Endothelial cell of hepatic sinusoid (primary cell): Measurements from ENCODE around the gene RNF169.
"Not testable (repeated sequence)": the region's sequence is repeated elsewhere in the genome, so short reads cannot be mapped to it uniquely, and the experiment has no call there.

Source experiments
- in situ Hi-C: cut with HindIII; loops from 2 replicates; pipeline ENCODE4 v1.10.0; 2017; ENCODE audit warnings: low sequenced_read_pairs

RNF169 gene

DNA sequence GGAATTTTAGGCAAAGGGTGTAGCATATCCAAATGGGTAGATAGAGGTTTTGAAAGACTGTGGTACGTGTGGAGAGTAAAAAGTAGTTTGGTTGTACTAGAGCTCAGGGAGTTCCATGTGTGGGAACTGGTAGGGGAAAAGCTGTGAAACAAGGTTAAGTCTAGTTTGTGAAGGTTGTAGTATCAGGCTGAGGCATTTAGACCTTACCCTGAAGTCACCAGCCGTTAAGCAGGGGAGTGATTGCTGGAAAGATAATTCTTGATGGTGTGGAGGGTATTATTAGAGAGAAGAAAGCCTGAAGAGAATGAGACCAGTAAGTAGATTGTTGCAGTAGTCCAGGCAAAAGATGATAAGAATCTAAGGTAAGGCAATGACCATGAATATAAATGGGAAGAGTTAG lies 68.0 kb downstream of the RNF169 start:
- in situ Hi-C loops, result no loop called here

DNA sequence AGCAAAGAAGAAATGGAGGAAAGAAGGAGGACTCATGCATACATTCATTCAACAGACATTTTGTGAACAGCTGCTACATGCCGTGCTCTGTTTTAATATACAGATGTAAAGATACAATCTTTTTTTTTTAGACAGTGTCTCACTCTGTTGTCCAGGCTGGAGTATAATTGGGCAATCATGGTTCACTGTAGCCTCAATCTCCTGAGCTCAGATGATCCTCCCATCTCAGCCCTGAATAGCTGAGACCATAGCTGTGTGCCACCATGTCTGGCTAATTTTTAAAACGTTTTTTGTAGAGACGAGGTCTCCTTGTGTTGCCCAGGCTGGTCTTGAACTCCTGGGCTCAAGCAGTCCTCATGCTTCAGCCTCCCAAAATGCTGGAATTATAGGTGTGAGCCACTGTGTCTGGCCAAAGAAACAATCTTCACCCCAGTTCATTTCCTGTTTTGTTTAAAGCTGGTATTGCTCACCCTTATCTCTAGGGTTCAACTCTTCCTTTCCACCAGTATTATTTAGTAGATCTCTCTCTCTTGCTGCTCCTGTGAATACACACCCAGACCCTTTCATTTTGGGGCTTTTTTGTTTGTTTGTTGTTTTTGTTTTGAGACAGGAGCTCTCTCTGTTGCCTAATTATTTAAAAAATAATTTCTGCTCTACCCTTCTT lies 69.8 kb downstream of the RNF169 start:
- in situ Hi-C loops, result no loop called here

DNA sequence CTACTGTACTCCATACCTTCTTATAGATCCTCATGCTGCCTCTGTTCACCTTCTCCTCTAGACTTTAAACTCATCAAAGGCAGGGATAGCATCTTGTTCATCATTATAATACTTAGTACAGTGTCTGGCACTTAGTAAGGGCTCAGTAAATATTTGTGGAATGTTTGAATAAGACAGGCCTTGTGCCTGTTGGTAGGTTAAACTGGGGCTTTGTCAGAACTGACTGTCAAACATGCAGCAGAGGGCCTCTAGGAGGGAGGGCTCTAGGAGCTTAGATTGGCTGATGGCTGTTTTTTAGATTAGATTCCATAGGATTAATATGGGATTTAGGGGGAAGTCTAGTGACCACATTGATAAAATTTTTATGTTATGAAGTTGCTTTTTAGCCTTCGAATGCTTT lies 70.8 kb downstream of the RNF169 start:
- in situ Hi-C loops, result no loop called here

DNA sequence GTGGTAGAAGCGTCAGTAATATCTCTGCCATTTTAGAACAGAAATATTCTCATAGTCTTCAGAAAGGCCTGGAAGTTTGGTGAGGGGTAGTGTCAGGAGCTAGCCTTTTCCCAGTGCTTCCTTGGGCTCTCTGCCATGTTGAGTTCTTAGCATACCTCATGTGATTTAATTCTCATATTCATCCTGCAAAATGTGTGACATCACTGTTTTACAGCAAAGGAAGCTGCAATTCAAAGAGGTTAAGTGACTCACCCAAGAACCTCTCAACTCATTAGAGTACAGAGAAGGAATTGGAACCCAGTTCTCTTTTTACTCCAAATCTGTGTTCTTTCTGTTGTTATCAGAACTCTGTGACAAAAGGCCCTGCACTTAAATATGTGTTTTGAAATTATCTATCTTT lies 72.1 kb downstream of the RNF169 start:
- in situ Hi-C loops, result no loop called here

DNA sequence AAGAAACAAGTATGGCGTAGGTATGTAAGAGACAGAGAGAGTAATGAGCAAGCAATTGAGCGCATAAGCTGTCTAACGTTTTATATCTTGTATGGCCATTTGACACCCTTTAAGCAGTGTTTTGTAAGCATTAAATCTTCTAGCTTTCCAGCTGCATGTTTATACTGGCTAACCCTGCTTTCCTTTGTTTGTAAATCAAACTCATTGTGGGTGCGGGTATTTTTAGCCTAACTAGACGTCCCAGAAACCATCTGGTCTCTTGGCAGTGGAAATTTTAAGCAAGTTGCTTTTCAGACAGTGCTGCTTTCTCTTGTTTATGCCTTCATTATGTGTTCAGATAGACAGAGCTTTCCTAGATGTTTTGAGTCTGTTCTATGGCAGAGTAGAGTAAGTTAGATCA lies 73.5 kb downstream of the RNF169 start:
- in situ Hi-C loops, result no loop called here

DNA sequence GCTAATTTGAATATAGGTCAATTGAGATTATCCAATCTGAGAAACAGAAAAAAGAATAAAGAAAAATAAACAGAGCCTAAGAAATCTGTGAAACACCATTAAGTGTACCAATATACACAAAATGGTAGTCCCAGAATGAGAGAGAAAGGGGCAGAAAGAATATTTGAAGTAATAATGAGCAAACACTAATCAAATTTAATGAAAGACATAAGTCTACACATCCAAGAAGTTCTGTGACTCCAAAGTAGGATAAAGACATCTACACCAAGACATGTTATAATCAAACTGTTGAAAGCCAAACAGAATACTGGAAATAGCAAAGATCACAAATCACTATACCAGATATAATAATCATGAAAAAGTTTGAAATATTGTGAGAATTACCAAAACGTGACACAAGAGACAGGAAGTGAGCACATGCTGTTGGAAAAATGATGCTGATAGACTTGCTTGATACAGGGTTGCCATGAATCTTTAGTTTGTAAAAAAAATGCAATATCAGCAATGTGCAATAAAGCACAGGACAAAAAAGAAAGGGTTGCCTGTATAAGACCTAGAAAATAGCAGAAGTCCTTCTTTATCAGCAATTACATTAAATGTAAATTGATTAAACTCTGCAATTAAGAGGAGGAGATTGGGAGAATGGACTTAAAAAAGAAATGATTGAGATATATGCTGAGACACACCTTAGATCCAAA lies 75.8 kb downstream of the RNF169 start:
- in situ Hi-C loops, result no loop called here

DNA sequence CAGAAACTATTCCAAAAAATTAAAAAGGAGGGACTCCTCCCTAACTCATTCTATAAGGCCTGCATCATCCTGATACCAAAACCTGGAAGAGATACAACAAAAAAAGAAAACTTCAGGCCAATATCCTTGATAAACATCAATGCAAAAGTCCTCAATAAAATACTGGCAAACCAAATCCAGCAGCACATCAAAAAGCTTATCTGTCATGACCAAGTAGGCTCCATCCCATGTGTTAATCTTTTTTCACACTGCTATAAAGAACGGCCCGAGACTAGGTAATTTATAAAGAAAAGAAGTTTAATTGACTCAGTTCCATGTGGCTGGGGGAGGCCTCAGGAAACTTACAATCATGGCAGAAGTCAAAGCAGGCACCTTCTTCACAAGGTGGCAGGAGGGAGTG lies 76.9 kb downstream of the RNF169 start:
- in situ Hi-C loops, result not testable (repeated sequence)

DNA sequence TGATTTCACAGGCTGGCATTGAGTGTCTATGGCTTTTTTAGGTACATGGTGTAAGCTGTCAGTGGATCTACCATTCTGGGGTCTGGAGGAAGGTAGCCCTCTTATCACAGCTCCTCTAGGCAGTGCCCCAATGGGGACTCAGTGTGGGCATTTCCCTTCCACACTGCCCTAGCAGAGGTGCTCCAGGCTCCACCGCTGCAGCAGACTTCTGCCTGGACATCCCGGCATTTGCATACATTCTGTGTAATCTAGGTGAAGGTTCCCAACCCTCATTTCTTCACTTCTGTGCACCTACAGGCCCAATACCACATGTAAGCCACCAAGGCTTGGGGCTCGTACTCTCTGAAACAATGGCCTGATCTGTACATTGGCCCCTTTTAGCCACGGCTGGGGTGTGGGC lies 78.3 kb downstream of the RNF169 start:
- in situ Hi-C loops, result no loop called here

DNA sequence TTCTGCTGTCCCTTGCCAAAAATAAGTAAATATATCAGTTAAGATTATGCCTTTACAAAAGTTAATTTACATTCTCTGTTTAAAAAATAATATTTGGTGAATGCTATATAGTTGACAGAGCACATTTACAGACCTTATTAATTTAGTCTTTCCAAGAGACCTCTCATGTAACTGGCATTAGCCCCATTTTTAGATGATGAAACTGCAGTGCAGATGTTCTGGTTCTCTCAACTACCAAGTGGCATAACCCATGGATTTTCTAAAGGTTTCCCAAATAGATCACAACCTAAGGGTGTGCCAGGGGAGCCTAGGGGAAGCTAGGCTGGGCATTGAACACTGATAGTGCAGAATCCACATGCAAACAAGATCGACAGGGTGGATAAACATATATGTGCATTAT lies 88.5 kb downstream of the RNF169 start:
- in situ Hi-C loops, result no loop called here

DNA sequence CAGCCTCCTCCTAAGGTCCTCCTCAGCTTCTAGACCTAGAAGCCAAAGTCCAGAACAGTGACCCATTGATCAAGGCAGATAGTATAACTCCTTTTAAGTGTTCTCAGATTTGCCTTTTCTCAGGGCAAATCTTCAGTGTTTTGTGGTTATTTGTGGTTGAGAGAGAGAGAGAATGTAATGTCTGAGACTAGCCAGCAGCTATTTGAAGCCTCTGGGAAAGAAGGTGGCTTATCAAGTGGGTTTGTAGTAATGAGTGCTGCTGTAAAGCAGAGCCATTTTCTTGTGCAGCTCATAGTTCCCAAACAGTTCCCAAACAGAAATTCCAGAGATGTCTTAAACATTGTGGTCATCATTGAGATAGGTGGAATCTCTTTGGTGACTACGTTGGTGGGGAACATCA lies 89.5 kb downstream of the RNF169 start:
- in situ Hi-C loops, result no loop called here

DNA sequence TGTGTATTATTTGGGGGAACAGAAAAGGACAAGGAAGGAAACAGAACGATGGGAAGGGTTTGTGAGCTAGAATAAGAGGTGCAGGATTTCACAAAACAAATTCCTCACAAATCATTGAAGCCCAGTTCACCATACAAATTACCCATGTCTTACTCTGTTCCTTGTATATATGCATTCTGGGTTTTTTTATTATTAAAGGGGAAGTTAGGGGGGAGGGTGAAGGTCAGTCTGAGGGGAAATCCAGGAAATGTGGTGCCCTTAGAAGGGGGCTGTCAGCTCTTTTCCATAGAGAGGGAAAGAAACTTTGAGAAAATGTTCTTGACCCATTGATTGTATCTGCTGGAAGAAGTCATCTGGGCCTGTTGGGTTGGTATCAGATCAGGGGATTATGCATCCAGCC lies 90.8 kb downstream of the RNF169 start:
- in situ Hi-C loops, result no loop called here

DNA sequence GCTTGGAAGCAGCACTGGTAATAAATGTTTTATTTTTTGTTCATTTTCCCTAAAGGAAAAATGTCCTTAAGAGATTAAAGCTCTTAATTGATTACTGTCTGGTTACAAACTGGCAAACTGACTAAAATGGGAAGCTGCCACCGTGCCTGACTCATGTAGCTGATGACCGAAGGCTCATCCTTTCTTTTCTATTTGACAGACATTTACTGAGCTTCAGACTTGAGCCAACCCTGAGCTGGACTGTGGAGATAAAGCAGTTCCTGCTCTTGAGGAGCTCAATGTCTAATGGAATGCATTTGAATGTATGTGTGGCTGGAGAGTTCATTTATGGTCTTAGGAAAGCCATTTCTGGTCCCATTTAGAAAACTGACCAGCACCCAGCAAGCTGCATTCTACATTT lies 91.3 kb downstream of the RNF169 start:
- in situ Hi-C loops, result no loop called here

DNA sequence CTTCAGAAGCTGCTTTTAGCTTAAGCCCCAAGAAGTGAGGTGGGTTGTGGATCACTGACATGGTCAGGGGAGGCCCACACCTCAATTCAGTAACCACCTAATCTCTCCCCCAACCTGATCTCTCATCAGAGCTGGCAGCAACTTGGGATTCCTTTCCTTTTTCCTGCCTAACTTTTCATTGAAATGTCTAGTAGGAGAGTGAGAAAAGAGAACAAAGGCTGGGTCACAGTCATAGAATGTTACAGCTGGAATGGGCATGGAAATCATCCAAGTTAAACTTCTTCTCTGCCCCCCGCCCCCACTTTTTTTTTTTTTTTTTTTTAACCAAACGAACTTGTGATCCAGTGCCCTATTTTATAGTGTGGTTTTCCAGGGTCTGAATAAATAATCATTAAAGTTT lies 91.8 kb downstream of the RNF169 start:
- in situ Hi-C loops, result no loop called here

DNA sequence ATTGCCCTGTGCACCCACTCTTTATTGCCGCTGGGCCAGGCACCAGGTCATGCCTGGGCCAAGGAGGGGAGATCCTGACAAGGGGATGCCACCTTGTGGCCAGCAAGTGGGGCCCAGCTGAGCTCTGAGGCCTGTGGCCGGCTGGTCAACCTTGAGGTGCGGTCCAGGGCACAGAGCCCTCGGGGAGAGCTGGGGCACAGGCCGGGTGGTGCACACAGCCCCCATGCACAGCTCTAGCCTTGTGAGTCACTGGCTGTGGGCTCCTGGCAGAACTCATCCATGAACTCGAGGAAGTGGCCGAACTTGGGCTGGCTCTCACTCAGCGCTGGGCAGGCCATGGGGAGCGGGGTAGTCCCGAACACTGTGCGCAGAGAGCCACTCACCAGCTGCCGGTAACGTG lies 94.3 kb downstream of the RNF169 start:
- in situ Hi-C loops, result no loop called here

DNA sequence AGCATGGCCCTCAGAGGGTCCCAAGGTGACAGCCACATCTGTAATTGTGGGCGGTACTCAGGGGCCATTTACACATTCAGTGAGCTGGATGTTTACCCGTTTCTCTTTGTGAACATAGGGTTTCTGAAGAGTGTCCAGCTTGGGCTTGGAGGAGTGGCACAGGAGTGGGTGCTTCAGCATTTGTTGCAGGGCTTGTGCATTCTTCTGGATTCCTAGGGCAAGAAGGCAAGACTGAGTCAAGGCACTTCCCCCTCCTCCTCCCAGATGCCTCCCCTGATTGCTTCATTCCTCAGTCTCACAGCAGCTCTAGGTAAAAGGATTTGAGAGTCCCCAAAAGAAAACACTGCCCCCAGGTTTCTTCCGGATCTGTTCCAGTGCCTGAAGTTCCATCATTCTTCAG lies 95.4 kb downstream of the RNF169 start:
- in situ Hi-C loops, result no loop called here

DNA sequence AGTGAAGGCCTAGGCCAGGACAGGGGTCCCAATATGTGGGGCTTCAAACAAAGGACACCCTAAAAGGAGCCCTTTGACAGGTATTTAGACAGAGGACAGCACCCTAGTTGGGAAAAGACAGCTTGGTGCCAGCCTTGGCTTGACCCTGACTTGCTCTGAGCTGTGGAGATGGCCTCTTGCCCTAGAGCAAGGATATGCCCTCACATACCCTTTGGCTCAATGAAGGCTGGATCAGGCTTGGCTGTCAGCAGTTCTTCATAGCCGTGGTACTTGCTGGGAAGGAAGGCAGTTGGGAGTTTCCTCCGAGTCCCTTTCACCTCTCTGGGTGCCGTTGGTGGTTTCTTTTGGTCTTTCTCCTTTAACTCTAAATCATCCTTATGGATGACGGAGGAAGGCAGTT lies 96.2 kb downstream of the RNF169 start:
- in situ Hi-C loops, result no loop called here

DNA sequence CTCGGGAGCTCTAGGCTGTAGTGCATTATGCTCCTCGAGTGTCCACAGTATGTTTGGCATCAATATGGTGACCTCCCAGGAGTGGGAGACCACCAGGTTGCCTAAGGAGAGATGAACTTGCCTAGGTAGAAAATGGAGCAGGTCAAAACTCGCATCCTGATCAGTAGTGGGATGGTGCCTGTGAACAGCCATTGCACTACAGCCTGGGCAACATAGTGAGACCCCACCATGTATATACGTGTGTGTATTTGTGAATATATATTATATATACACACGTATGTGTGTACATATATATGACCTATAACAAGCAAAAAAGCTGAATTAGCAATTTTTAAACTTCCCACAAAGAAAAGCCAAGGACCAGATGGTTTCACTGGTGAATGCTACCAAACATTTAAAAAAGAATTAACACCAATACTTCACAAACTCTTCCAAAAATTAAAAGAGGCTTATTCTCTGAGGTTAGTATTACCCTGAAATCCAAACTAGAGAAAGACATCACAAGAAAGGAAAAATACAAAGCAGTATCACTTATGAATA lies 97.4 kb downstream of the RNF169 start:
- in situ Hi-C loops, result no loop called here

DNA sequence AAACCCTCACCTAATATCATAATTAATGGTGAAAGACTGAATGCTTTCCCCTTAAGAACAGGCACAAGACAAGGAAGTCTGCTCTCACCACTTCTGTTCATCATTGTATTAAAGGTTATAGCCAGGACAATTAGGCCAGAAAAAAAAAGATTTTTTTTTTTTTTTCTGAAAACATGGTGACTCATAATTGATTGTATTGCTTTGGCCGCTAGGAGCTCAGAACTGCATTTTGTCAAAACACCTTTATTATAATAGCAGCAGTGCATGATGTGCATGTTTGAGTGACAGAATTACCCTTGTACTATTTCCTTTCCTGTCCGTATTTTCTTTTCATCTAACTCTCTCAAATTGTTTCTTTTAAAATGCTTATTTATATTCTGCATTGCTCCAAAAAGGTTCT lies 98.1 kb downstream of the RNF169 start:
- in situ Hi-C loops, result no loop called here

DNA sequence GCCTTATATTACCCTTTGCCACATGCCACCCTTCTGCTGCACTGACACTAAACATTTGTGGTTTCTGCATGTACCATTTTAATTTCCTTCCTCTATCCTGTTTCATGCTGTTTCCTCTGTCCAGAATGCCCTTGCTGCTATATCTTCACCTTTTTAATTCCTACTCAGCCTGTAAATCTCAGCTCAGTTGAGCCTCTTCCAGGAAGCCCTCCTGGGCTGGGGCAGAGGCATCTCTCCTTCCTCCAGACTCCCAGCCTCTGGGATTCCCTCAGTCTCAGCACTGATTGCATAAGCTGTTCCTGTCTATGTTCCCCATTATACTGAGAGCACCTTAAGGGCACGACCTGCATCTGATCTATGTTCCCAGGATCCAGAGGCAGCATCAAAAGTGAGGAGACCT lies 98.7 kb downstream of the RNF169 start:
- in situ Hi-C loops, result no loop called here

DNA sequence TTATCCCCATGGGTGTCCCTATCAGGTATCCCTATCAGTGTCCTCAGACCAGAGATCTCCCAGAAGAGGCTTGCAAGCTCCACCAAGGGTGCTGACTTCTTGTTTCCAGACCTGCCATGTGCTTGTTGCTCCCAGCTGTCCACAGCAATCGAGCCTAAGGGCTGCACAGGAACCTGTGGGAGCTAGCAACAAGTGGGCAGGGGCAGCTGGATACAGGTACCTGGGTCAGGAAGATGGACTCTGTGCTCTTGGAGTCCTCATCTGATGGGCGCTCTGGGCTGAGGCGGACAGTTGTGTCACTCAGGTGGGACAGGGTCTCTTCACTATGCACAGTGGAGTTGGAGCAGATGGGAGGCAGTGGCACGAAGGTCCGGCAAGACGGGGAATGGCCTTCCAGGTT lies 99.2 kb downstream of the RNF169 start:
- in situ Hi-C loops, result no loop called here

DNA sequence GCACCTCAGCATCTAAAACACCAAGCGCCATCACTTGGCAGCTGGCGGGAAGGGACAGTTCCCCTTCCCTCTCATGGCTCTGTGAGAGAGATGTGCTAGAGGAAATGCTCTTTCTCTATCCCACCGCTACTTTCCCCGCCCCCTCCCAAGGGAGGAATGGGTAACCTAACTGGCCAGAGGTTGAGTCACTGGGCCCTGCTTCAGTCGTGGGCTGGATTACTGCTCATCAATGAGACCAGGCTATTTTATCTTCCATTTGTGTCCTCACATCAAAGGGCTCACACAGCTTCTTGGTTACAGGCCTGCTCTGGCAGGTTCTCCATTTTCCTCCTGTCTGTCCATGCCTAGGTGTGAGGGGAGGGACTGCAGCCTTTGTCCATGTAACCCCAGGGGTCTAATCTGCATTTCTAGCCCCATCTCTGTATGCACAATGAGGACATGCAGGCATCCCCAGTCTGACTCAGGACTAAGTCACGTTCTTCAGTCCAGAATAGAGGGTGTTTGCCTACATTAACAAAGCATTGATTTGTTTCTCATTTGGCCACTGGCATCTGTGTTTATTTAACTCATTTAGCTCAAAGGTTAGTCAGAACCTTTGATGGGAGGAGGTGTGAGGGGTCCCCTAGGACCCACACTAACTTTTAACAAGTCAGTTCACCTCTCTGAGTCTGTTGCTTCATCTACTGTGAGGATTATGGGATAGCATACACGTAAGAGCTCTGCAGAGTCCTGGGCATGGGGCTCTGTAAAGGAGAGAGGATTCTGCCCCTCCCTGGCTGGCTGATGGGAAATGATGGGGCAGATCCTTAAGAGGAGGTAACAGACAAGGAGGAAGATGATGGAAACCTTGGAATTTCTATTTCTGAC lies 101.1 kb downstream of the RNF169 start:
- in situ Hi-C loops, result loop anchor here (25.0 kb wide), 1 partner anchor 237 kb away; no protein-coding TSS in a partner anchor

DNA sequence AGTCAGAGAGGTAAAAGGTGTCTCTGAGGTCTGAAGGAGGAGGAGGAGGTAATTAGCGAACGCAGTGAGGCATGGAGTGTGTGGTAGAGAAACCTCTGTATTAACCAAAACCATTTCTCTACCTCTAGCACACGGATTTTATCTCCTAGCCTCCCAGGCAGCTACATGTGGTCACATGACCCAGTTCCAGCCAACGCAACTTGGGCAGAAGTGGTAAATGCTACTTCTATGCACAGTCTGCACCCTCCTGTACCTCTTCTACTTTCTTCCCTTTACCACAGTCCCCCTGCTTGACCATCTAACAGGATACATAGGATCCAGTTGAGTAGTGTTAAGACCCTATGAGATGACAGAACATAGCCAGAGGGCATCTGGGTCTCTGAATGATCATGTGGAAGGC lies 104.6 kb downstream of the RNF169 start:
- in situ Hi-C loops, result loop anchor here (25.0 kb wide), 1 partner anchor 241 kb away; no protein-coding TSS in a partner anchor
